ENCODE data around the gene GDF2.

Gene GDF2

DNA sequence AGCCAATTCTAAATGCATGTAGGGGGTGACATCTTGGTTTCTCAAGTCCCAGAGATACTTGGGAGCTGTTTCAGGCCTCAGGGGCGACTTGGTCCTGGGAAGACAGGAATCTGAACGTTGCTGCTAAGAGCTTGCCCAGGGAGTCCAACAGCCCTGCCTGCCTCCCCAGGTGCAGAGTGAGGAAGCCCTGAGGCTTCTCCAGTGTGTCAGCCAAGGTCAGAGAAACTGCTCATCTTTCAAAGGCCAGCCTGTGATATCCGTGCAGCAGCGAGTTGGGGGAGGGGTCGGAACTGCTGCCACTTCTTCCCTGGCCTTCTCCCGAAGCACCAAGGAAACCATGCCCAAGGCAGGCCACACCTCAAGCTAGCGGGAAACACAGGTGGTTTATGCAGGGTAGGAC lies 9.7 kb downstream of the GDF2 start:
- Histone ChIP-seq H3K4me3 (replicated peaks; ENCODE audit: low read depth, low read length) (no peak overlapping the region), H3K36me3 (ENCODE audit: control insufficient read depth, insufficient read depth, low read length) (no peaks in the 10 kb centered on the region), H3K27me3 (replicated peaks; ENCODE audit: control insufficient read depth, insufficient read depth, low read length) (peaks cover 1% of the 10 kb centered on the region; the same call in 1 of the 2 replicates)
- DNase-seq (ENCODE audit: extremely low read depth, insufficient read length): no peak
- TF ChIP-seq, protein P1, sequence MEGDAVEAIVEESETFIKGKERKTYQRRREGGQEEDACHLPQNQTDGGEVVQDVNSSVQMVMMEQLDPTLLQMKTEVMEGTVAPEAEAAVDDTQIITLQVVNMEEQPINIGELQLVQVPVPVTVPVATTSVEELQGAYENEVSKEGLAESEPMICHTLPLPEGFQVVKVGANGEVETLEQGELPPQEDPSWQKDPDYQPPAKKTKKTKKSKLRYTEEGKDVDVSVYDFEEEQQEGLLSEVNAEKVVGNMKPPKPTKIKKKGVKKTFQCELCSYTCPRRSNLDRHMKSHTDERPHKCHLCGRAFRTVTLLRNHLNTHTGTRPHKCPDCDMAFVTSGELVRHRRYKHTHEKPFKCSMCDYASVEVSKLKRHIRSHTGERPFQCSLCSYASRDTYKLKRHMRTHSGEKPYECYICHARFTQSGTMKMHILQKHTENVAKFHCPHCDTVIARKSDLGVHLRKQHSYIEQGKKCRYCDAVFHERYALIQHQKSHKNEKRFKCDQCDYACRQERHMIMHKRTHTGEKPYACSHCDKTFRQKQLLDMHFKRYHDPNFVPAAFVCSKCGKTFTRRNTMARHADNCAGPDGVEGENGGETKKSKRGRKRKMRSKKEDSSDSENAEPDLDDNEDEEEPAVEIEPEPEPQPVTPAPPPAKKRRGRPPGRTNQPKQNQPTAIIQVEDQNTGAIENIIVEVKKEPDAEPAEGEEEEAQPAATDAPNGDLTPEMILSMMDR (IDR thresholded peaks at IDR 0.05; ENCODE audit: insufficient read depth, low read length, poor library complexity, severe bottlenecking): no peak

DNA sequence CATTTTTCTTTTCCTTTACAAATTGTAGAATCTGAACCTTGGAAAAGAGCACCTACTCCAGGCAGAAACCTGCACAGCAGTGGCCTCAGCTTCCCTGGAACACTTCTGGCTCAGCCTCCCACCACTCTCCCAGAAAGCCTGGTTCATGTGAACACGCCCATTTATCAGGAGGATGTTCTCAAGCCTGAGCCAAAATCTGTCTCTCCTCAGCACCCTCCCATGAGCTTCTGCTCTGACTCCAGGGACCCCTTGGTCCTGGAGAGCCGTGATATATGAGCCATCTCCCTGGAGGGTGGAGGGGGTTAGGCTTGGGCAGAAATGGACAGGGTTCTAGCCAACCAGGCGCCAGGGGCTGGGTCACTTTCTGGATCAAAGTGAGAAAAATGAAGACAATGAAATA lies 10.1 kb downstream of the GDF2 start:
- H3K36me3 ChIP-seq (ENCODE audit: control insufficient read depth, insufficient read depth, low read length): no peaks in the 10 kb centered on the region
- TF ChIP-seq, protein P1 (IDR thresholded peaks at IDR 0.05; ENCODE audit: insufficient read depth, low read length, poor library complexity, severe bottlenecking): no peak
- peaks cover 1% of the 10 kb centered on the region; the same call in 1 of the 2 replicates for H3K27me3 ChIP-seq (replicated peaks; ENCODE audit: control insufficient read depth, insufficient read depth, low read length)
- DNase-seq (ENCODE audit: extremely low read depth, insufficient read length): no peak
- no peak overlapping the region for H3K4me3 ChIP-seq (replicated peaks; ENCODE audit: low read depth, low read length)

DNA sequence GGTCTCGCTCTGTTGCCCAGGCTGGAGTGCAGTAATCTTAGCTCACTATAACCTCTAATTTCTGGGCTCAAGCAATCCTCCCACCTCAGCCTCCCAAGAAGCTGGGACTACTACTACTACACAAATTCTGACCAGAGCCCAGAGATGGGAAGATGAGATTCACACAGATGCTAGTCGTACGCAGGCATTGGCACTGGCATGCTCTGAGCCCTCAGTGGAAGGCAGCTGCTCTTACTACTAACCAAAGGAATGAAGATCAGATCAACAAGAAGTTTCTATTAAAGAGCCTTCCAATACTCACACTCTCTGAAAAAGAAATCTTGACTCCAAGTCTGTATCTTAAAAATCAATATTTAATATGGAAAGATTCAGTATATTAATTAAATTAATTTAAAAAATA lies 10.7 kb downstream of the GDF2 start:
- no peak for DNase-seq (ENCODE audit: extremely low read depth, insufficient read length)
- Histone ChIP-seq H3K4me3 (replicated peaks; ENCODE audit: low read depth, low read length) (no peak overlapping the region), H3K27me3 (replicated peaks; ENCODE audit: control insufficient read depth, insufficient read depth, low read length) (peaks cover 1% of the 10 kb centered on the region; the same call in 1 of the 2 replicates), H3K36me3 (ENCODE audit: control insufficient read depth, insufficient read depth, low read length) (no peaks in the 10 kb centered on the region)
- TF ChIP-seq, protein P1 (IDR thresholded peaks at IDR 0.05; ENCODE audit: insufficient read depth, low read length, poor library complexity, severe bottlenecking): no peak

DNA sequence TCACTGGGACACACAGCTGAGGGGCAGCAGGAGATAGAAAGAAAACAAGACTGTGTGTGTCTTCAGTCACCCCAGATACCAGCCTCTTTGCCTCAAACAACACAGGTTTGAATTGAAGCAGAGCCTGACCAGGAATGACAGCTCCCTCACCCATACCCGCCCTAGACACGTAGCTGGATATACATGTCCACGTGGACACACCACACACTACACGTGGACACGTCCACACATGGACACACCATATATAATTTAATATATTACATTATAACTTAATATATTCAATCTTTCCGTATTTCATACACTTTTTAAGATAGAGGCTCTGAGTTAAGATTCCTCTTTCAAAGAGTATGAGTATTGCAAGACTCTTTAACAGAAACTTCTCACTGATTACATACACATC lies 11.3 kb downstream of the GDF2 start:
- DNase-seq (ENCODE audit: extremely low read depth, insufficient read length): no peak
- peaks cover 1% of the 10 kb centered on the region; the same call in 1 of the 2 replicates for H3K27me3 ChIP-seq (replicated peaks; ENCODE audit: control insufficient read depth, insufficient read depth, low read length)
- H3K4me3 ChIP-seq (replicated peaks; ENCODE audit: low read depth, low read length): no peak overlapping the region
- no peaks in the 10 kb centered on the region for H3K36me3 ChIP-seq (ENCODE audit: control insufficient read depth, insufficient read depth, low read length)
- TF ChIP-seq, protein P1 (IDR thresholded peaks at IDR 0.05; ENCODE audit: insufficient read depth, low read length, poor library complexity, severe bottlenecking): no peak

DNA sequence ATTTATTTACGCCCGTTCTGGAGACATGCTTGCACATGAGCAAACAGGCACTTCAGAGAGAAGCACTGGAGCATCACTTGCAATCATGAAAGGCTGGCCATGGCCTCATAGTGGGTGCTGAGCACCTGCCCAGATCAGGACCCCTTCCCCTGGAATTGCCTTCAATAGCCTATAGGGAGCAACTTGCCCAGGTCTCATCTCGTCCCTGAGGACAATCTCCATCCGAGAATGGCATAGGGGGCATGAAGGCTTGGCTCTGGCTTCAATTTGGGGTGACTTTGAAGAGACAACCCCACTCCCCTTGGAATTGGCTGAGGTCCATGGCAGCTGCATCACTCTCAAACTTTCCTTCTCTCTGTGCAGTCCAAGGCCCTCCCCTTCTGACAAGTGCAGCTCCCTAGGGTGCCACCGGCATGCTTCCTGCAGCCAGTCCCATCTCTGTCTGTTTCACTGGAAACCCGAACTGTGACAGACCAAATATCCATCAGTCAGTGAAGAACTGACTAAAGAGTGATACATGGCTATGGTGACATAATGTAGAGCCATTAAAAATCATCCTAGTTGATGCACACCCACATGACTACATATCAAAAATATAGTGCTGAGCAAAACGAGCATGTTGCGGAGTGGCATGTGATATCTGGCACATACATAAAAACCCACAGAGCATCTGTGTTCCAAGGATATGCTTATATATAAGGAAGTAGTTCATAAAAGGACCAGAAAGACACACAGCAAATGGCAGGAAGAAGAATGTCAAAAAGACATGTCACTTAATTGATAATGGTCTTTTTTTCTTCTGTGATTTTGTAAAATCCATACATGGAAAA lies 12.4 kb downstream of the GDF2 start:
- Histone ChIP-seq H3K4me3 (replicated peaks; ENCODE audit: low read depth, low read length) (no peak overlapping the region), H3K36me3 (ENCODE audit: control insufficient read depth, insufficient read depth, low read length) (no peaks in the 10 kb centered on the region), H3K27me3 (replicated peaks; ENCODE audit: control insufficient read depth, insufficient read depth, low read length) (peaks cover 1% of the 10 kb centered on the region; the same call in 1 of the 2 replicates)
- TF ChIP-seq, protein P1 (IDR thresholded peaks at IDR 0.05; ENCODE audit: insufficient read depth, low read length, poor library complexity, severe bottlenecking): no peak
- no peak for DNase-seq (ENCODE audit: extremely low read depth, insufficient read length)

All from GM06990 (cell line).